ENCODE data around the gene ZNF497. TPM values are rescaled to one million over a fixed set of nuclear protein-coding genes. Genes with fewer than 3 reads are reported as not detected.

ZNF497 gene
- total and polyA plus RNA-seq, 9 of the 15 experiments (the other 6 are each of a cell fraction or from before 2014, with no cell fraction given) = 0.06 to 0.98 (median 0.44) TPM; not detected in 1

- TF ChIP-seq E2F6 (IDR thresholded peaks at IDR 0.05; ENCODE audit: borderline replicate concordance in 1 of 2, extremely low read depth in 1 of 2, insufficient read depth in 1 of 2, insufficient read length in 1 of 2, low read depth in 1 of 2, low read length in 1 of 2, poor library complexity in 1 of 2, severe bottlenecking in 1 of 2) (peak in 1 of 2 experiments; percentile 9), ZNF395 (CRISPR knock-in tag; IDR thresholded peaks at IDR 0.05) (peak; percentile 96), MLX (CRISPR knock-in tag; conservative IDR thresholded peaks at IDR 0.05) (no peak), SP1 (CRISPR knock-in tag; IDR thresholded peaks at IDR 0.05) (peak; percentile 75), MXD1 (CRISPR knock-in tag; IDR thresholded peaks at IDR 0.05; ENCODE audit: borderline replicate concordance, poor library complexity, severe bottlenecking) (no peak), FOXM1 (IDR thresholded peaks at IDR 0.05; ENCODE audit: low read depth) (no peak), FOXM1 (CRISPR knock-in tag; IDR thresholded peaks at IDR 0.05; ENCODE audit: low read depth) (no peak; the same call in 1 of the 2 replicates), ZBTB7A (IDR thresholded peaks at IDR 0.05; ENCODE audit: borderline replicate concordance, control insufficient read depth, low read depth, low read length) (peak; percentile 68; the same call in 1 of the 2 replicates), ZBTB40 (IDR thresholded peaks at IDR 0.05) (peak; percentile 98), ZBTB40 (CRISPR knock-in tag; IDR thresholded peaks at IDR 0.05) (no peak)
These were observed 57.3 kb downstream of the ZNF497 start, which contains the start of gene ERVK3-1 (continued) for GRCh38 chr19:58305065-58305931.

All from K562 (cell line).